Upper lobe of left lung (tissue), 4 donors: ENCODE measurements around the gene MON1B.

ENCODE experiments used
- CTCF ChIP-seq, 6 experiments: fragments of 450-650 bp in 4 of 6; fragments of 200-600 bp in 2 of 6; sonication (generic) in 2 of 6; IDR thresholded peaks; one replicate each; pipeline ENCODE4 v1.5.1; 2016 to 2019; ENCODE audit warnings: antibody characterized with exemption in 6 of 6
- EP300 ChIP-seq, 4 donors: sonication (generic); formaldehyde crosslinking; IDR thresholded peaks; one replicate each; pipeline ENCODE4 v1.5.1; 2017; ENCODE audit warnings: antibody characterized with exemption in 4 of 4, control low read depth in 2 of 4
- POLR2A ChIP-seq, 4 donors: fragments of 450-650 bp; IDR thresholded peaks; one replicate each; pipeline ENCODE4 v1.5.1; 2016 to 2017; ENCODE audit warnings: antibody characterized with exemption in 4 of 4, mild to moderate bottlenecking in 2 of 4

GRCh38 chr16:77221482-77221881 lies 30.5 kb downstream of the MON1B start:
- TF ChIP-seq CTCF (IDR thresholded peaks at IDR 0.05) = no peak
- TF ChIP-seq POLR2A (IDR thresholded peaks at IDR 0.05) = no peak
- no peak for TF ChIP-seq EP300 (IDR thresholded peaks at IDR 0.05)
